ENCODE measurements around the gene EDDM13.
"Not testable (repeated sequence)": the region's sequence is repeated elsewhere in the genome, so short reads cannot be mapped to it uniquely, and the experiment has no call there.

Gene EDDM13, protein sequence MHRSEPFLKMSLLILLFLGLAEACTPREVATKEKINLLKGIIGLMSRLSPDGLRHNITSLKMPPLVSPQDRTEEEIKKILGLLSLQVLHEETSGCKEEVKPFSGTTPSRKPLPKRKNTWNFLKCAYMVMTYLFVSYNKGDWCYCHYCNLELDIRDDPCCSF

DNA sequence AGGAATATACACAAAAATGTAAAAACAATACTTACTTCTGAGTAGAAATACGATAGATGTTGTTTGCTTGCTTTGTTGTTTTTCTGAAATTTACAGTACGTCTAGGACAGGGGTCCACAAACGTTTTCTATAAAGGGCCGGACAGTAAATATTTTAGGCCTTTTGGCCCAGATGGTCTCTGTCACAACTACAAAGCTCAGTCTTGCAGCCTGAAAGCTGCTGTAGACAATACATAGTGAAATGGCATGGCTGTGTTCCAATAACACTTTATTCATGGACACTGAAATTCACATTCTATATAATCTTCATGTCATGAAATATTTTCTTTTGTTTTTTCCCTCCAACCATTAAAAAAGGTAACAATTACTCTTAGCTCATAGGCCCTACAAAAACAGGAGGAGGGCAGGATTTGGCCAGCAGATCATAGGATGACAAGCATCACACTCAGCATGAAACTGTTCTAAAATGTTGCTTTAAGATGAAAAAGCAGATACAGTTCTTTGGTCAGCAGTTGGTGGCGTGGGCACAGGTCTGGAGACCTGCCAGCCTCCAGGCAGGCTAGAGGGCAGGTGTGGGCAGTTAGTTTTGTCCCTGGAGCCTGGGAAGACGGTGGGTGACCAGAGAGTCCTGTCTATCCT, at the start of gene EDDM13:
TSS of gene EDDM13 (plus strand) at position 588 of the 638 bp plus-strand sequence. CDS start 87 bp downstream, outside the sequence.
- H3K4me3 ChIP-seq (ENCODE audit: low read length): no peak within 1 kb of the TSS
- TF ChIP-seq ZNF274 (IDR thresholded peaks at IDR 0.05; ENCODE audit: low read depth, low read length): no peak

DNA sequence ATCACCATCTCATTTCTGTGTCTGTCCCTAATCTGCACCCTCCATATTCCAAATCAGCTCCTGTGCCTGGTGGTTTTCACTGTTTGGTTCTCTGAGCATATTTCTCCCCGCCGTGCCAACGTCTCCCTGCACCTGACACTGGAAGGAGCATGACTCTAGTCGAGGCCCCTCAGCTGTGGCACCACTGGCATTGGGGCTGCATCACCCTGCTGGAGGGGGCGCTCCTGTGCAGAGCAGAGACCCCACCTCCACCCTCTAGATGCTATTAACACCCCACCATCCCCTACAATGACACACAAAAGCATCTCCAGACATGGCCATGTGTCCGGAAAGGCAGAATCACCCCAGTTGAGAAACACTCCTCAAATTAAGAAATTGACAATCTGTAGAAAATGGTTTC, 49.6 kb upstream of the EDDM13 start:
- no peak for TF ChIP-seq ZNF274 (IDR thresholded peaks at IDR 0.05; ENCODE audit: low read depth, low read length)
- H3K4me3 ChIP-seq (ENCODE audit: low read length): no peak overlapping the region

DNA sequence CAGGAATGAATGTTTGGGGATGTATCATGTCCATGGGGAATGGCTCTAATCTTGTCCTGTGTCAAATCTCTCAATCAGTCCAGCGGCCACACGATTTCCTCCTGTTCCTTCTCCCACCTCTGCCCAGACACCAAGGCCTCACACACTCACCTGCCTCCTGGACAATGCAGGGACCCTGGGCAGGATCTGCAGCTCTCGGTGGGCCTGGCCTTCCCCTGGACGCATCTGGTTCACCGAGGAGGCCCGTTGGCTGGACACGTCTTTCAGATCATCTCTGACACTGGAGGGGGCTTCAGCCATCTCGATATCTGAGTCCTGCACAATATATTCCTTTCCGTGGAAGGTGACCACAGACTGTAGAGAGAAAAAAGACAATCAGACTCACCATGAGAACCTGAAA, 49.1 kb upstream of the EDDM13 start:
- TF ChIP-seq ZNF274 (IDR thresholded peaks at IDR 0.05; ENCODE audit: low read depth, low read length): no peak

DNA sequence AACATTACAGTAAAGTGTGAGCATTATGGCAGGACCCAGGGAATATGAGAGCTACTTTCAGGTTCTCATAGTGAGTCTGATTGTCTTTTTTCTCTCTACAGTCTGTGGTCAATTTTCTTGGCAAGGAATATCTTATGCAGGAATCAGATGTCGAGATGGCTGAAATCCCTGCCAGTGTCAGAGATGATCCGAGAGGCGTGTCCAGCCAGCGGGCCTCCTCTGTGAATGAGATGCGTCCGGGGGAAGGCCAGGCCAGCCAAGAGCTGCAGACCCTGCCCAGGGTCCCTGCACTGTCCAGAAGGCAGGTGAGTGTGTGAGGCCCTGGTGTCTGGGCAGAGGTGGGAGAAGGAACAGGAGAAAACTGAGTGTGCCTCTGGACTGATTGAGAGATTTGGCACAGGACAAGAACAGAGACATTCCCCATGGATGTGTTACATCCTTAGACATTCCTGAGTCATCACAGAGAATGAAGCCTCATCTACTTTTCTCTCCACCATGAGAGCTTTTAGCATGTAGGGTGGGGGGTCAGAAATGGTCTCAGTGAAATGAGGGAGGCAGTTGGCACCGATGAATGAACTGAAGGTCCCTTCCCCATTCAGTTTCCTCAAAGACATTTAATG, 27.3 kb upstream of the EDDM13 start:
- H3K4me3 ChIP-seq (ENCODE audit: low read length): no peak overlapping the region
- no peak for TF ChIP-seq ZNF274 (IDR thresholded peaks at IDR 0.05; ENCODE audit: low read depth, low read length)

More for the DNA sequence above, 49.1 kb upstream of the EDDM13 start:
- no peak overlapping the region for H3K4me3 ChIP-seq (ENCODE audit: low read length)

DNA sequence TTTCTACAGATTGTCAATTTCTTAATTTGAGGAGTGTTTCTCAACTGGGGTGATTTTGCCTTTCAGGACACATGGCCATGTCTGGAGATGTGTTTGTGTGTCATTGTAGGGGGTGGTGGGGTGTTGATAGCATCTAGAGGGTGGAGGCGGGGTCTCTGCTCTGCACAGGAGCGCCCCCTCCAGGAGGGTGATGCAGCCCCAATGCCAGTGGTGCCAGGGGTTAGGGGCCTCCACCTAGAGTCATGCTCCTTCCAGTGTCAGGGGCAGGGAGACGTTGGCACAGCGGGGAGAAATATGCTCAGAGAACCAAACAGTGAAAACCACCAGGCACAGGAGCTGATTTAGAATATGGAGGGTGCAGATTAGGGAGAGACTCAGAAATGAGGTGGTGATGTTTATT, 26.8 kb upstream of the EDDM13 start:
- H3K4me3 ChIP-seq (ENCODE audit: low read length): not testable (repeated sequence)

DNA sequence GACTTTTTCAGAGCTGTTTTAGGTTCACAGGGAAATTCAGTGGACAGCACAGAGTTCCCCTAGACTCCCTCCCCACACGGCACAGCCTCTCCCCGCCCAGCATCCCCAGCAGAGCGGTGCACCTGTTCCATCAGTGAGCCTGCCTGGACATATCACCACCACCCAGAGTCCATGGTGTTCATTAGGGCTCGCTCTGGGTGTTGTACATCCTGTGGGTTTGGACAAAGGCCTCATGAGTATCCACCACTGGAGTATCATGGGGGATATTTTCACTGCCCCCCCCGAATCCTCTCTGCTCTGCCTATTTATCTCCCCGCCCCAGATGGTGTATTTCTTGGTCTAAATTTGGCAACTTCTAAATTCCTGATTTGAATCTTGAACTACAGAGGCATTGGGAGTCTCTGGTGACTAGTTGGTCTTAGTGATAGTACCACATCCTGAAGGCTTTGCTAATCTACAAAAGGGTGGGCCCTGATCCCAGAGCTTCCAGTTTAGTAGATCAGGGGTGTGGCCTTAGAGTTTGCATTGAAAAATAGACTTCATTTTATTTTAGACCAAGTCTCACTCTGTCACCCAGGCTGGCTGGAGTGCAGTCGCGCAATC, 23.7 kb upstream of the EDDM13 start:
- H3K4me3 ChIP-seq (ENCODE audit: low read length): not testable (repeated sequence)

DNA sequence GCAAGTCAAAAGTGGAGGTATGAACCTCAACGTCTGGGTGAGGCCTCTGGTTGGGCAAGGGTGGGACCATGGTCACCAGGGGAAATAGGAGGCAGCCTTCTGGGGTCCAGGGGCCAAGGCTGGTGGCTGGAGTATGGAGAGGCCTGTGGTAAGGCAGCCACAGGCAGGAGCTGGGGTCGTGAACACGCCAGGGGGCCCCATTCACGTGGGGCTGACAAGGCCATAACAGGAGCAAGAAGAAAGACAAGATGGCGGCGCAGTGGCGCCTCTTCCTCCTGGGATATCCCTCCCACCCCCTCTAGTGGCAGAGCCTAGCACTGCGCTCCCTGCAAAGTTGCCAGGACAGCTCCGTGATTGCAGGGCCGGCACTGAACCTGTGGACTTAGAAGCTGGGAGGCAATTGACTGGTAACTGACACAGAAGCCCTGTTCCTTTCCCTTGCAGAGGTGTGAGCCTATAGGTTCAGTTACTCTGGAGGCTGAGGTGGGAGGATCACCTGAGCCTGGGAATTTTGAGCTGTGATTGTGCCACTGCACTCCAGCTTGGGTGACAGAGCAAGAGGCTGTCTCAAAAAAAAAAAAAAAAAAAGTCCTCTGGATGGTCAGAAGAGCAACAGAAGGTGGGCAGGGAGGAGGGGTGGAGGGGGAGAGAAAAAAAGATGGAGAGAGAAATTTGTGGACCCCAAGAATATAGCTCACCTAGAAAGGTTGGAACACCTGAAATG, 19.7 kb upstream of the EDDM13 start:
- TF ChIP-seq ZNF274 (IDR thresholded peaks at IDR 0.05; ENCODE audit: low read depth, low read length): no peak
- no peak overlapping the region for H3K4me3 ChIP-seq (ENCODE audit: low read length)

DNA sequence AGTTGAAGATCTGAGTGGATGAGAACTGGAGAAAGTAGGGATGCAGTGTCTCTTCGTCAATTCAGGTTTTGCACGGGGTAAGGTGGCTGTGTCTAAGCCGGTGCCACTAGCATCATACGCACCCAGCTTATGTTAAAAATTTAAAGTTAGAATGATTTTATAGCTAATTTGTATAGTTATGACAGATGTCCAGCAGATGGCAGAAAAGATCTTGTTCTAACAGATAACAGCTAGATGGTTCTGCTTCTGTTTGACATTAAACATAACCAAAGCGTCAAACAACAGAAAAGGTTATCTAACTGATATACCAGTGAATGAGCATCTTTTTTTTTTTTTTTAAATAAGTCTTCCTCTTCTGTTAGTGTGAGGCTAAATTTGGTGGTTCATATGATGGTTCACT, 18.8 kb upstream of the EDDM13 start:
- H3K4me3 ChIP-seq (ENCODE audit: low read length): no peak overlapping the region
- TF ChIP-seq ZNF274 (IDR thresholded peaks at IDR 0.05; ENCODE audit: low read depth, low read length): no peak

DNA sequence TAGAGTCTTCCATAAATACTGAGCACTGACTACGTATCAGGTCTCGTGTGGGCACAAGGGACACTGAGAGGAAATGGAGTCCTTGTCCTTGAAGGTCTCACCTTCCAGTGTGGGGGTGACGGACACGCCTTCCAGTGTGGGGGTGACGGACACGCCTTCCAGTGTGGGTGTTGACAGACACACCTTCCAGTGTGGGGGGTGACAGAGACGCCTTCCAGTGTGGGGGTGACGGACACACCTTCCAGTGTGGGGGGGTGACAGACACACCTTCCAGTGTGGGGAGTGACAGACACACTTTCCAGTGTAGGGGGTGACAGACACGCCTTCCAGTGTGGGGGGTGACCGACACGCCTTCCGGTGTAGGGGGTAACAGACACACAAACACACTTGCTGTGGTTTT, 14.3 kb upstream of the EDDM13 start:
- H3K4me3 ChIP-seq (ENCODE audit: low read length): no peak overlapping the region
- TF ChIP-seq ZNF274 (IDR thresholded peaks at IDR 0.05; ENCODE audit: low read depth, low read length): no peak

DNA sequence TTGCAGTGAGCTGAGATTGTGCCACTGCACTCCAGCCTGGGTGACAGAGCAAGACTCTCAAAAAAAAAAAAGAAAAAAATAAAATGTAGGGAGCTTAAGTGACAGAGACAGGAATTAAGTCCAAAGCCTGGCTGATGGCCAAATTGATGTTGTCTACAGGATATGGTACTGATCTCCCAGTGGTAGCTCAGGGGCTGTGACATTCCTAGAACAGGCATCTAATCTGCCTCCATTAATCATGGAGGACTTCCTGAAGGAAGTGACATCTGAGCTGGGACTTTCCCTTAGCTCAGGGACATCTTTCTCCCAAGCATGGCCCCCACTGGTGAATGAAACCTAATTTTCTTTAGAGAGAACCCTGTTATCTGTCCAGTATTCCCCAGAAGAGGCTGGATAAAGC, 11.4 kb upstream of the EDDM13 start:
- no peak overlapping the region for H3K4me3 ChIP-seq (ENCODE audit: low read length)
- TF ChIP-seq ZNF274 (IDR thresholded peaks at IDR 0.05; ENCODE audit: low read depth, low read length): no peak

DNA sequence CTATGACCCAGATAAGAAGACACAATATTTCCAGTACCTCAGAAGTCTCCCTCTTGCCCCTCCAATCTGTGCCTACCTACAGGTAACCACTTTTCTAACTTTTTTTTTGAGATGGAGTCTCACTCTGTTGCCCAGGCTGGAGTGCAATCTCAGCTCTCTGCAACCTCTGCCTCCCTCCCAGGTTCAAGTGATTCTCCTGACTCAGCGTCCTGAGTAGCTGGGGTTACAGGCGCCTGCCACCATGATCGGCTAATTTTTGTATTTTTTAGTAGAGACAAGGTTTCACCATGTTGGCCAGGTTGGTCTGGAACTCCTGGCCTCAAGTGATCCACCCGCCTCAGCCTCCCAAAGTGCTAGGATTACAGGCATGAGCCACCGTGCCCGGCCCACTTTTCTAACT, 10.6 kb upstream of the EDDM13 start:
- not testable (repeated sequence) for H3K4me3 ChIP-seq (ENCODE audit: low read length)

DNA sequence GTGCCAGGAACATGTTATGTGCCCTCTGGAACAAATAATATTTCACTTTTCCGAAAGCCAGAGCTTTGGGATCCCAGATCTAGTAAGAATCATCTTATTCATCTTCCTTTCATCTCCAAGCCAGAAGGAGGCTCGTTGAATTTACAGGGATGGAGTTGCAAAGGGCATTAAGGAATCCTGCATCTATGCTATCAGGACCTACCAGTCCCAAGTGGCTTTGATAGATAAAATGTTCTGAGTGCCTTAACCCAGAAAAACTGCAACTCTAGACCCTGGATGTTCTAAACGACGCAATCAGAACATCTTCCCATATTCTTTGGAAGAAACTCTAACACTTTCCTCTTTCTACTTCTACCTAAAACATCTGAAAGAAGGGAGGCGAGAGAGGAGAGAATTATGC, 9.2 kb upstream of the EDDM13 start:
- TF ChIP-seq ZNF274 (IDR thresholded peaks at IDR 0.05; ENCODE audit: low read depth, low read length): no peak

DNA sequence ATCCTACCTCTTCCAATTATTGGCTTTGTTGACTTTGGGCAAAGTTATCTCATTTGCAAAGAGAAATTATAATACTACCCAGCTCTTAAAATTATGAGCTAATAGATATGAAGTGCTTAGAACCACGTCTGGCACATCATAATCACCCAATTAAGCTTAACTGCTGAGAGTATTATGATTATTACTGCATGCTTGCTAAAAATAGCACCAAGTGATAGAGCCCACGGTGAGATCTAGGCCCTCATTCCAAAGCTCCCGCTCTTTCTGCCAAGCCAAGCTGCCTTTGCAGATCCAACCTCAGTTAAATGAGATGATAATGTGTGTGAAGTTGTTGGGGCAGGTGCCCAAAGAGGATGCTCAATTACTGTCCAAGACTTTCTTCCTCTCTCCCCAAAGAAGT, 6.5 kb upstream of the EDDM13 start:
- no peak overlapping the region for H3K4me3 ChIP-seq (ENCODE audit: low read length)
- TF ChIP-seq ZNF274 (IDR thresholded peaks at IDR 0.05; ENCODE audit: low read depth, low read length): no peak

More for the DNA sequence above, 9.2 kb upstream of the EDDM13 start:
- H3K4me3 ChIP-seq (ENCODE audit: low read length): no peak overlapping the region

DNA sequence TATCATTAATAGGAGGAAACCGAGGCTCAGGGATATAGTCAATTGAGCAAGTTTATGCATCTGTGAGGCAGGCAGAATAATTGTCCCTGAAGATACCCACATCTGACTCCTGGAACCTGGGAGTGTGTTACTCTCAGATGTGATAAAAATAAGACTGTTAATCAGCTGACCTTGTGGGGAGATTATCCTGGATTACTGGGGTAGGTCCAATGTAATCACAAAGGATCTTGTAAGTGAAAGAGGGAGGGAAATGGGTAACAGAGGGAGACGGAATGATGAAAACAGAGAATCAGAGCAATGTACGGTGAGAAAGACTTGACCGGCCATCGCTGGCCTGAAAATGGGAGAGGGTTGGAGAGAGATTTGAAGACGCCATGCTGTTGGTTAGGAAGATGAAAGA, 3.2 kb upstream of the EDDM13 start:
- H3K4me3 ChIP-seq (ENCODE audit: low read length): no peak overlapping the region

DNA sequence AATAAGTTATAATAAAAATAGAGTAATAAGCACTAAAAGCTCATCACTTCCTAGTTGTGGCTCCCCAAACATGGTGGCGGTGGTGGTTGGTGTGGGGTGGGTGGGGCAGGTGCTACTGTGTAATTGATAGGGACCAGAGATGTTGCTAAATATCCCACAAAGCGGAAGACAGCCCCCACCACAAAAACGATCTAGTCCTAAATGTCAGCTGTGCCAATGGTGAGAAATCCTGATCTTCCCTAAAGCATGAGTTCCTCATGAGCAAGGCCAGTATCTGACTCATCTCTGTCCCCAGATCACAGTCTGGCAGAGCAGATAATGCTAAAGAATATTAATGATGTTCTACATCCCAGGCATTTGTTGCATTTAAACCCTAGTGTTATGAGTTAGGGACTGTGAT, 1.9 kb upstream of the EDDM13 start:
- H3K4me3 ChIP-seq (ENCODE audit: low read length): no peak overlapping the region
- TF ChIP-seq ZNF274 (IDR thresholded peaks at IDR 0.05; ENCODE audit: low read depth, low read length): no peak

More for the DNA sequence above, 3.2 kb upstream of the EDDM13 start:
- TF ChIP-seq ZNF274 (IDR thresholded peaks at IDR 0.05; ENCODE audit: low read depth, low read length): no peak

All from GM08714 (cell line).